Activated CD8-positive, alpha-beta memory T cell treated with anti-CD3 and anti-CD28 coated beads, Interleukin-2, amount 10 ng/mL, durations not matched to agents 7 days and 5 days (primary cell): Measurements from ENCODE around the gene CMKLR1. TPM values are rescaled to one million over a fixed set of nuclear protein-coding genes. Genes with fewer than 3 reads are reported as not detected.

Experiments used
- ATAC-seq: fragments of 150-1000 bp; cut with Tn5 transposase; one replicate; pipeline ENCODE4 v1.10.0; 2021; ENCODE audit warnings: moderate library complexity
- CTCF ChIA-PET: fragments of 350-600 bp; sonication (Branson Sonifier 250); formaldehyde crosslinking; loops from one replicate; lab custom pipeline; 2021; ENCODE audit warnings: antibody characterized with exemption; lab: Charles Lee
- DNase-seq: peaks from one replicate; pipeline ENCODE4 v3.0.0-alpha.2; 2020
- H3K27ac Mint-ChIP-seq: one replicate; pipeline ENCODE4 v1.8.0; 2021; ENCODE audit warnings: mild to moderate bottlenecking, mixed read lengths
- H3K27me3 Mint-ChIP-seq: one replicate; pipeline ENCODE4 v1.8.0; 2021; ENCODE audit warnings: mixed read lengths
- H3K36me3 Mint-ChIP-seq: one replicate; pipeline ENCODE4 v1.8.0; 2021; ENCODE audit warnings: mild to moderate bottlenecking, mixed read lengths
- H3K4me1 Mint-ChIP-seq: one replicate; pipeline ENCODE4 v1.8.0; 2021; ENCODE audit warnings: mixed read lengths
- H3K4me3 Mint-ChIP-seq: one replicate; pipeline ENCODE4 v1.8.0; 2021; ENCODE audit warnings: mild to moderate bottlenecking, moderate library complexity, mixed read lengths
- H3K9me3 Mint-ChIP-seq: one replicate; pipeline ENCODE4 v1.8.0; 2022; ENCODE audit warnings: low read depth, mixed read lengths
- total RNA-seq, 2 experiments: library from RNA; stranded (reverse); gene quantifications; one replicate each; pipeline ENCODE4 v1.2.3, GENCODE V29; 2021

The CMKLR1 gene, protein sequence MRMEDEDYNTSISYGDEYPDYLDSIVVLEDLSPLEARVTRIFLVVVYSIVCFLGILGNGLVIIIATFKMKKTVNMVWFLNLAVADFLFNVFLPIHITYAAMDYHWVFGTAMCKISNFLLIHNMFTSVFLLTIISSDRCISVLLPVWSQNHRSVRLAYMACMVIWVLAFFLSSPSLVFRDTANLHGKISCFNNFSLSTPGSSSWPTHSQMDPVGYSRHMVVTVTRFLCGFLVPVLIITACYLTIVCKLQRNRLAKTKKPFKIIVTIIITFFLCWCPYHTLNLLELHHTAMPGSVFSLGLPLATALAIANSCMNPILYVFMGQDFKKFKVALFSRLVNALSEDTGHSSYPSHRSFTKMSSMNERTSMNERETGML
- not detected for total RNA-seq

GRCh38 chr12:108338915-108339657, at the start of gene CMKLR1:
TSS of gene CMKLR1 (minus strand) at chr12:108339311. CDS start at chr12:108293591, 45,720 bp downstream.
- ATAC-seq = no peak
- H3K27ac Mint-ChIP-seq = no peak within 1 kb of the TSS
- H3K36me3 Mint-ChIP-seq = no peaks in the 10 kb centered on the region
- CTCF ChIA-PET = no interaction called here
- H3K4me1 Mint-ChIP-seq = peaks cover 6% of the 10 kb centered on the region
- peaks cover 35% of the 10 kb centered on the region for H3K27me3 Mint-ChIP-seq
- H3K9me3 Mint-ChIP-seq = no peaks in the 10 kb centered on the region
- no peak within 1 kb of the TSS for H3K4me3 Mint-ChIP-seq
- no peak for DNase-seq

DNA sequence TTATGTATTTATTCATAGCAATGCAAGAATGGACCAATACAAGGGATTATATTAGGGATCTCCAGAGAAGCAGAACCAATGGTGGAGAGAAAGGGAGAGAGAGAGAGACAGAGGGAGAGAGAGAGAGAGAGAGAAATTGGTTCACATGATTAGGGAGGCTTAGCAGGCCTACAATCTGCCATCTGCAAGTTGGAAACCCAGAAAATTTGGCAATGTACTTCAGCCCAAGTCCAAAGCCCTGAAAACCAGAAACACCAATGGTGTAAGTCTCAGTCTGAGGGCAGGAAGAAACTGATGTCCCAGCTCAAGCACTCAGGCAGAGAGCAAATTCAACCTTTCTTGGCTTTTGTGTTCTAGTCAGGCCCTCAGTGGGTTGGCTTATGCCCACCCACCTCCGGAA, 48.7 kb upstream of the CMKLR1 start:
- H3K4me3 Mint-ChIP-seq = no peak overlapping the region
- H3K4me1 Mint-ChIP-seq = no peaks in the 10 kb centered on the region
- no peaks in the 10 kb centered on the region for H3K9me3 Mint-ChIP-seq
- ATAC-seq (no peak), DNase-seq (no peak)
- H3K36me3 Mint-ChIP-seq = no peaks in the 10 kb centered on the region
- H3K27ac Mint-ChIP-seq = no peak overlapping the region
- H3K27me3 Mint-ChIP-seq = peaks cover 2% of the 10 kb centered on the region
- CTCF ChIA-PET = no interaction called here

- peaks cover 2% of the 10 kb centered on the region for H3K27me3 Mint-ChIP-seq
- H3K27ac Mint-ChIP-seq = no peak overlapping the region
- DNase-seq = no peak
- no peaks in the 10 kb centered on the region for H3K36me3 Mint-ChIP-seq
- no peak overlapping the region for H3K4me3 Mint-ChIP-seq
- no peaks in the 10 kb centered on the region for H3K4me1 Mint-ChIP-seq
- no peak for ATAC-seq
- CTCF ChIA-PET = no interaction called here
- no peaks in the 10 kb centered on the region for H3K9me3 Mint-ChIP-seq
Measured at GRCh38 chr12:108386709-108387360, 47.7 kb upstream of the CMKLR1 start.

DNA sequence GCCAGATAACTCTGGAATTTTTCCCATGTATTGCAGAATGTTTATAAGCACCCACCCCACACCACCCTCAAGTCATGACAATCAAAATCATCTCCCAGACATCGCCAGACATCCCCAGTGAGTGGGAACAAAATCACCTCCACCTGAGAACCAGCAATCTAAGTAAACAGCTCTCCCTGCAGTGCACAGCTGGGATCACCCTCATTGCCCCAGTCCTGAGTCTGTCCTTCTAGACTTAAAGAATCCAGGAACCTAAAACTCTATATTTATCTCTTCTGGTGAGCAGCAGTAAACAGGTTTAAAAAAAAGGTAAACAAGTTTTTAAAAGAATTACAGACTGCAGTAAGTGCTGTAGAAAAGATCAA, 43.3 kb upstream of the CMKLR1 start:
- Mint-ChIP-seq H3K27ac (no peak overlapping the region), H3K36me3 (no peaks in the 10 kb centered on the region), H3K27me3 (peaks cover 7% of the 10 kb centered on the region), H3K4me1 (no peaks in the 10 kb centered on the region), H3K4me3 (no peak overlapping the region), H3K9me3 (peaks cover 2% of the 10 kb centered on the region)
- ATAC-seq (no peak), DNase-seq (no peak)
- CTCF ChIA-PET = no interaction called here

DNA sequence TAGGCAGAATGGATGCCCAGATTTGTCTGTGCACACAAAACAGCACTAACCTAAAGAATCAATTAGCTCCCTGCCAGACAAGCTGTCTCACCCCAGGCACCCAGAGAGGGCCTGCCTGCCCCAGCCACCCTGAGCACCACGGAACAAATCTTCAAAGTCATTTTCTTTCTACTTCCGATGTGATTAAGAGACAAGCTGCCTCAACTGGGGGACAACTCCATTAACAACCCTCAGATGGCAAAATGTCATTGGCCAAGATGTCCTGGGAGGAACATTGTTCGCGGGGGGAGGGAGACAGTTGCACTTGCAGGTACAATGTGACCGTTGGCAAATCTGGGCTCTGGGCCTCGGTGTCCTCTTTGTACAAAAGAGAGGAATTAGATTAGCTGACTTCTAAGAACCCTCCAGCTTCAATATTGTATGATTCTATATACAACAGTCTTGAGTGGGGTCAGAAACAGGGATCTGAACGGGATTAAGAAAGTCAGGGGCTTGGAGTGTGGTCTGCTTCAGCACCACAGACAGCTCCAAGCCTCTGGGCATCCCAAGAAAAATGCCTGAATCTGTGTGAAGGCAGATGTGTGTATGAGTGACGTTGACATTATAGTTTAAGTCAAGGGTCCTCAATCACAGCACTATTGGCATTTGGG, 42.8 kb upstream of the CMKLR1 start:
- Mint-ChIP-seq H3K4me1 (no peaks in the 10 kb centered on the region), H3K9me3 (peaks cover 2% of the 10 kb centered on the region), H3K36me3 (no peaks in the 10 kb centered on the region), H3K27ac (no peak overlapping the region), H3K27me3 (peaks cover 7% of the 10 kb centered on the region), H3K4me3 (no peak overlapping the region)
- DNase-seq (no peak), ATAC-seq (no peak)
- CTCF ChIA-PET = no interaction called here

GRCh38 chr12:108380382-108380781, 41.3 kb upstream of the CMKLR1 start:
- CTCF ChIA-PET = no interaction called here
- ATAC-seq (no peak), DNase-seq (no peak)
- H3K4me3 Mint-ChIP-seq = no peak overlapping the region
- no peaks in the 10 kb centered on the region for H3K36me3 Mint-ChIP-seq
- H3K27me3 Mint-ChIP-seq = peaks cover 8% of the 10 kb centered on the region
- H3K9me3 Mint-ChIP-seq = peaks cover 2% of the 10 kb centered on the region
- H3K4me1 Mint-ChIP-seq = no peaks in the 10 kb centered on the region
- no peak overlapping the region for H3K27ac Mint-ChIP-seq

GRCh38 chr12:108379823-108380222, 40.7 kb upstream of the CMKLR1 start:
- H3K27me3 Mint-ChIP-seq = peaks cover 8% of the 10 kb centered on the region
- no peak overlapping the region for H3K4me3 Mint-ChIP-seq
- H3K4me1 Mint-ChIP-seq = no peaks in the 10 kb centered on the region
- H3K36me3 Mint-ChIP-seq = no peaks in the 10 kb centered on the region
- peaks cover 2% of the 10 kb centered on the region for H3K9me3 Mint-ChIP-seq
- no peak overlapping the region for H3K27ac Mint-ChIP-seq
- DNase-seq (no peak), ATAC-seq (no peak)
- CTCF ChIA-PET = no interaction called here

DNA sequence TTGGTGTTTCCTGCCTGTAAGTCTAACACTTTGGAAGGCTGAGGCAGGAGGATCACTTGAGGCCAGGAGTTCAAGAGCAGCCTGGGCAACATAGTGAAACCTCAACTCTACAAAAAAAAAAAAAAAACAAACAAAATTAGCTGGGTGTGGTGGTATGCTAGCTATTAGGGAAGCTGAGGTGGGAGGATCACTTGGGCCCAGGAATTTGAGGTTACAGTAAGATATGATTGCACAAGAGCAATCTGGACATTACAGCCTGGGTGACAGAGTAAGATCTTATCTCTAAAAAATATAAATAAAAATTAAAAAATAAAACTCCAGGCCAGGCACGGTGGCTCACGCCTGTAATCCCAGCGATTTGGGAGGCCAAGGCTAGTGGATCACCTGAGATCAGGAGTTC, 39.8 kb upstream of the CMKLR1 start:
- CTCF ChIA-PET = no interaction called here
- H3K27ac Mint-ChIP-seq = no peak overlapping the region
- no peaks in the 10 kb centered on the region for H3K4me1 Mint-ChIP-seq
- H3K36me3 Mint-ChIP-seq = no peaks in the 10 kb centered on the region
- H3K9me3 Mint-ChIP-seq = peaks cover 2% of the 10 kb centered on the region
- no peak overlapping the region for H3K4me3 Mint-ChIP-seq
- peaks cover 8% of the 10 kb centered on the region for H3K27me3 Mint-ChIP-seq
- DNase-seq (no peak), ATAC-seq (no peak)

DNA sequence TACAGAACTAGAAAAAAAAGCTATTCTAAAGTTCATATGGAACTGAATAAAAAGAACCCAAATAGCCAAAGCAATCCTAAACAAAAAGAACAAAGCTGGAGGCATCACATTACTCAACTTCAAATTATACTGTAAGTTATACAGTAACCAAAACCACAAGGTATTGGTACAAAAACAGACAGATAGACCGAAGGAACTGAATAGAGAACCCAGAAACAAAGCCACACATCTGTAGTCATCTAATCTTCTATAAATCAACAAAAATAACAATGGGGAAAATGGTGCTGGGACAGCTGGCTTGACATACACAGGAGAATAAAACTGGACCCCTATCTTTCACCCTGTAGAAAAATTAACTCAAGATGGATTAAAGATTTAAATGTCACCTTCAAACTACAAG, 38.1 kb upstream of the CMKLR1 start:
- peaks cover 2% of the 10 kb centered on the region for H3K36me3 Mint-ChIP-seq

DNA sequence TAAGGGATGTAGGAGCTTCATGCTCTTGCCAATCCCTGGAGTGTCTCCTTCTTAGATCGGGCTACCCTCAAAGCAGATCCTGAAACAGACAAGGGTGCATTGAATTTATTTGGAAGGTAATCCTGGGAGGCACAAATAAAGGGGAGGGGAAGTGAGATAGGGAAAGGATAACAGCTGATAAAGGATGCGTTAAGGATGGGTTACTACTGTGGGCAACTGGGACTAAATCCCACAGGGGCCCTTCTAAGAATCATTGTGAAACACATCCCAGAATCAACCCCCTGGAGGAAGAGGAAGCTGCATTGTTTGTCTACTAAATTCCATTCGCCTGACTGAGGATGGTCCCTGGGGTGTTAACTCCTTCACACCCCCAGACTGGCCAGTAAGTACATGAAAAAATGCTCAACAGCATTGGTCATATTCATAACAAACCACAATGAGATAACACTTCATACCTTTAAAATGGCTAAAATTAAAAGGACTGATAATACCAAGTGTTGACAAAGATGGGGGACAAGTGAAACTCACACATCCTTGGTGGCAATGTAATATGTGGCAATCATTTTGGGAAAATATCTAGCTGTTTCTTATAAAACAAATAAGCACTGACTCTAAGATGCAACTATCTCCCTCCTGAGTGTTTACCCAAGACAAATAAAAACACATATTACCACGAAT, 37.0 kb upstream of the CMKLR1 start:
- peaks cover 8% of the 10 kb centered on the region for H3K27me3 Mint-ChIP-seq
- H3K36me3 Mint-ChIP-seq = peaks cover 2% of the 10 kb centered on the region
- H3K4me1 Mint-ChIP-seq = no peaks in the 10 kb centered on the region
- H3K27ac Mint-ChIP-seq = no peak overlapping the region
- no peak for ATAC-seq
- CTCF ChIA-PET = no interaction called here
- no peak overlapping the region for H3K4me3 Mint-ChIP-seq
- peaks cover 10% of the 10 kb centered on the region for H3K9me3 Mint-ChIP-seq
- DNase-seq = no peak

More for the DNA sequence above, 38.1 kb upstream of the CMKLR1 start:
- Mint-ChIP-seq H3K9me3 (peaks cover 10% of the 10 kb centered on the region), H3K27ac (no peak overlapping the region), H3K27me3 (peaks cover 8% of the 10 kb centered on the region), H3K4me3 (no peak overlapping the region), H3K4me1 (no peaks in the 10 kb centered on the region)
- DNase-seq (no peak), ATAC-seq (no peak)
- CTCF ChIA-PET = no interaction called here

GRCh38 chr12:108374596-108375320, 35.6 kb upstream of the CMKLR1 start:
- H3K27me3 Mint-ChIP-seq = peaks cover 8% of the 10 kb centered on the region
- H3K9me3 Mint-ChIP-seq = peaks cover 10% of the 10 kb centered on the region
- H3K4me1 Mint-ChIP-seq = no peaks in the 10 kb centered on the region
- no peak overlapping the region for H3K27ac Mint-ChIP-seq
- no peak overlapping the region for H3K4me3 Mint-ChIP-seq
- ATAC-seq (no peak), DNase-seq (no peak)
- H3K36me3 Mint-ChIP-seq = peaks cover 2% of the 10 kb centered on the region
- CTCF ChIA-PET = no interaction called here

- H3K27me3 Mint-ChIP-seq = peaks cover 8% of the 10 kb centered on the region
- peaks cover 10% of the 10 kb centered on the region for H3K9me3 Mint-ChIP-seq
- CTCF ChIA-PET = no interaction called here
- no peaks in the 10 kb centered on the region for H3K4me1 Mint-ChIP-seq
- H3K36me3 Mint-ChIP-seq = peaks cover 2% of the 10 kb centered on the region
- no peak for DNase-seq
- no peak for ATAC-seq
- no peak overlapping the region for H3K27ac Mint-ChIP-seq
- H3K4me3 Mint-ChIP-seq = no peak overlapping the region
Measured at GRCh38 chr12:108373111-108373510, 34.0 kb upstream of the CMKLR1 start.
